ENCODE data around the gene AGAP2. TPM values are rescaled to one million over a fixed set of nuclear protein-coding genes. Genes with fewer than 3 reads are reported as not detected.

AGAP2 gene
- total RNA-seq: 1.4 TPM
- polyA plus RNA-seq: 1.8 TPM

GRCh38 chr12:57738661-57739237 lies at the start of gene AGAP2:
Gene AGAP2, minus strand, starts transcription at chr12:57738742. Its CDS starts 496 bp downstream, at chr12:57738246.
- no peak for DNase-seq (ENCODE audit: extremely low spot score)
- Histone ChIP-seq H3K27ac (ENCODE audit: low read depth) (no peak within 1 kb of the TSS), H3K4me3 (ENCODE audit: low read depth, low read length) (peak within 1 kb of the TSS; percentile 29), H3K4me1 (ENCODE audit: insufficient read depth) (no peaks in the 10 kb centered on the region), H3K36me3 (ENCODE audit: insufficient read depth) (no peaks in the 10 kb centered on the region)
- 14% methylated on average over 36 of the region's 36 CpGs for WGBS

- no peak for DNase-seq (ENCODE audit: extremely low spot score)
- WGBS: 91% methylated on average over 11 of the region's 11 CpGs
- peaks cover 5% of the 10 kb centered on the region for H3K36me3 ChIP-seq (ENCODE audit: insufficient read depth)
- H3K4me3 ChIP-seq (ENCODE audit: low read depth, low read length): no peak overlapping the region
- H3K27ac ChIP-seq (ENCODE audit: low read depth): no peak overlapping the region
- no peaks in the 10 kb centered on the region for H3K4me1 ChIP-seq (ENCODE audit: insufficient read depth)
Measured at GRCh38 chr12:57783861-57784260, 45.3 kb upstream of the AGAP2 start.

- no peaks in the 10 kb centered on the region for H3K4me1 ChIP-seq (ENCODE audit: insufficient read depth)
- WGBS: 85% methylated on average over 12 of the region's 12 CpGs
- H3K27ac ChIP-seq (ENCODE audit: low read depth): no peak overlapping the region
- no peak for DNase-seq (ENCODE audit: extremely low spot score)
- H3K4me3 ChIP-seq (ENCODE audit: low read depth, low read length): peak overlapping the region; percentile 72
- peaks cover 5% of the 10 kb centered on the region for H3K36me3 ChIP-seq (ENCODE audit: insufficient read depth)
Measured at GRCh38 chr12:57783466-57783801, 44.9 kb upstream of the AGAP2 start.

- H3K4me1 ChIP-seq (ENCODE audit: insufficient read depth): no peaks in the 10 kb centered on the region
- WGBS: under 1% methylated on average over 45 of the region's 45 CpGs
- H3K36me3 ChIP-seq (ENCODE audit: insufficient read depth): peaks cover 5% of the 10 kb centered on the region
- DNase-seq (ENCODE audit: extremely low spot score): peak; percentile 89
- peak within 1 kb of the TSS; percentile 72 for H3K4me3 ChIP-seq (ENCODE audit: low read depth, low read length)
- H3K27ac ChIP-seq (ENCODE audit: low read depth): peak within 1 kb of the TSS; percentile 54
Measured at GRCh38 chr12:57782608-57783465, 44.3 kb upstream of the AGAP2 start, which contains the start of gene TSFM. Gene TSFM, plus strand, starts transcription at chr12:57782787. Its CDS starts 15 bp downstream, at chr12:57782802.

- Histone ChIP-seq H3K36me3 (ENCODE audit: insufficient read depth) (peaks cover 5% of the 10 kb centered on the region), H3K4me3 (ENCODE audit: low read depth, low read length) (no peak overlapping the region), H3K4me1 (ENCODE audit: insufficient read depth) (no peaks in the 10 kb centered on the region), H3K27ac (ENCODE audit: low read depth) (no peak overlapping the region)
- WGBS: 22% methylated on average over 4 of the region's 4 CpGs
- no peak for DNase-seq (ENCODE audit: extremely low spot score)
Measured at GRCh38 chr12:57782243-57782607, 43.7 kb upstream of the AGAP2 start.

- no peak overlapping the region for H3K27ac ChIP-seq (ENCODE audit: low read depth)
- no peak for DNase-seq (ENCODE audit: extremely low spot score)
- H3K4me3 ChIP-seq (ENCODE audit: low read depth, low read length): no peak overlapping the region
- H3K4me1 ChIP-seq (ENCODE audit: insufficient read depth): no peaks in the 10 kb centered on the region
- H3K36me3 ChIP-seq (ENCODE audit: insufficient read depth): peaks cover 5% of the 10 kb centered on the region
- WGBS: 69% methylated on average over 2 of the region's 2 CpGs
Measured at GRCh38 chr12:57781801-57782200, 43.3 kb upstream of the AGAP2 start.

GRCh38 chr12:57781244-57781643 lies 42.7 kb upstream of the AGAP2 start:
- 94% methylated on average over 3 of the region's 3 CpGs for WGBS
- H3K4me3 ChIP-seq (ENCODE audit: low read depth, low read length): no peak overlapping the region
- DNase-seq (ENCODE audit: extremely low spot score): no peak
- H3K4me1 ChIP-seq (ENCODE audit: insufficient read depth): no peaks in the 10 kb centered on the region
- H3K27ac ChIP-seq (ENCODE audit: low read depth): no peak overlapping the region
- H3K36me3 ChIP-seq (ENCODE audit: insufficient read depth): peaks cover 3% of the 10 kb centered on the region

- Histone ChIP-seq H3K36me3 (ENCODE audit: insufficient read depth) (no peaks in the 10 kb centered on the region), H3K4me1 (ENCODE audit: insufficient read depth) (no peaks in the 10 kb centered on the region), H3K4me3 (ENCODE audit: low read depth, low read length) (no peak overlapping the region), H3K27ac (ENCODE audit: low read depth) (no peak overlapping the region)
- DNase-seq (ENCODE audit: extremely low spot score): no peak
- WGBS: 91% methylated on average over 4 of the region's 4 CpGs
Measured at GRCh38 chr12:57780284-57780897, 41.8 kb upstream of the AGAP2 start.

GRCh38 chr12:57779736-57780135 lies 41.2 kb upstream of the AGAP2 start:
- H3K4me1 ChIP-seq (ENCODE audit: insufficient read depth): no peaks in the 10 kb centered on the region
- 64% methylated on average over 1 of the region's 1 CpG for WGBS
- no peaks in the 10 kb centered on the region for H3K36me3 ChIP-seq (ENCODE audit: insufficient read depth)
- no peak overlapping the region for H3K4me3 ChIP-seq (ENCODE audit: low read depth, low read length)
- DNase-seq (ENCODE audit: extremely low spot score): no peak
- no peak overlapping the region for H3K27ac ChIP-seq (ENCODE audit: low read depth)

- 94% methylated on average over 7 of the region's 7 CpGs for WGBS
- Histone ChIP-seq H3K36me3 (ENCODE audit: insufficient read depth) (no peaks in the 10 kb centered on the region), H3K27ac (ENCODE audit: low read depth) (no peak overlapping the region), H3K4me1 (ENCODE audit: insufficient read depth) (no peaks in the 10 kb centered on the region), H3K4me3 (ENCODE audit: low read depth, low read length) (no peak overlapping the region)
- DNase-seq (ENCODE audit: extremely low spot score): no peak
Measured at GRCh38 chr12:57777911-57778310, 39.4 kb upstream of the AGAP2 start.

- H3K36me3 ChIP-seq (ENCODE audit: insufficient read depth): no peaks in the 10 kb centered on the region
- H3K27ac ChIP-seq (ENCODE audit: low read depth): no peak overlapping the region
- WGBS: 90% methylated on average over 7 of the region's 7 CpGs
- no peaks in the 10 kb centered on the region for H3K4me1 ChIP-seq (ENCODE audit: insufficient read depth)
- DNase-seq (ENCODE audit: extremely low spot score): no peak
- H3K4me3 ChIP-seq (ENCODE audit: low read depth, low read length): no peak overlapping the region
Measured at GRCh38 chr12:57777367-57777766, 38.8 kb upstream of the AGAP2 start.

- no peaks in the 10 kb centered on the region for H3K4me1 ChIP-seq (ENCODE audit: insufficient read depth)
- H3K27ac ChIP-seq (ENCODE audit: low read depth): no peak overlapping the region
- 94% methylated on average over 2 of the region's 2 CpGs for WGBS
- no peak overlapping the region for H3K4me3 ChIP-seq (ENCODE audit: low read depth, low read length)
- no peaks in the 10 kb centered on the region for H3K36me3 ChIP-seq (ENCODE audit: insufficient read depth)
- DNase-seq (ENCODE audit: extremely low spot score): no peak
Measured at GRCh38 chr12:57776247-57776587, 37.7 kb upstream of the AGAP2 start.

GRCh38 chr12:57775563-57776246 lies 37.2 kb upstream of the AGAP2 start:
- Histone ChIP-seq H3K27ac (ENCODE audit: low read depth) (no peak overlapping the region), H3K36me3 (ENCODE audit: insufficient read depth) (no peaks in the 10 kb centered on the region), H3K4me3 (ENCODE audit: low read depth, low read length) (no peak overlapping the region), H3K4me1 (ENCODE audit: insufficient read depth) (no peaks in the 10 kb centered on the region)
- no peak for DNase-seq (ENCODE audit: extremely low spot score)
- 83% methylated on average over 4 of the region's 4 CpGs for WGBS
